Osteocyte (in vitro differentiated cells): ENCODE data around the gene ERCC2. TPM values are rescaled to one million over a fixed set of nuclear protein-coding genes. Genes with fewer than 3 reads are reported as not detected.

Experiments used
- DNase-seq: peaks from one replicate; pipeline ENCODE4 v3.0.0; 2021; ENCODE audit warnings: mixed read lengths; ENCODE audit not compliant: unreplicated experiment; ENCODE audit errors: extremely low spot score
- H3K27ac Mint-ChIP-seq: one replicate; pipeline ENCODE4 v1.8.0; 2021; ENCODE audit warnings: mild to moderate bottlenecking, mixed read lengths; ENCODE audit not compliant: unreplicated experiment
- H3K27me3 Mint-ChIP-seq: one replicate; pipeline ENCODE4 v1.8.0; 2021; ENCODE audit warnings: mixed read lengths; ENCODE audit not compliant: unreplicated experiment
- H3K36me3 Mint-ChIP-seq: one replicate; pipeline ENCODE4 v1.8.0; 2021; ENCODE audit warnings: mixed read lengths; ENCODE audit not compliant: unreplicated experiment
- H3K4me1 Mint-ChIP-seq: one replicate; pipeline ENCODE4 v1.8.0; 2021; ENCODE audit warnings: mixed read lengths; ENCODE audit not compliant: unreplicated experiment
- H3K4me3 Mint-ChIP-seq: one replicate; pipeline ENCODE4 v1.8.0; 2021; ENCODE audit warnings: mild to moderate bottlenecking, moderate library complexity, mixed read lengths; ENCODE audit not compliant: unreplicated experiment
- H3K9me3 Mint-ChIP-seq: one replicate; pipeline ENCODE4 v1.8.0; 2021; ENCODE audit warnings: mixed read lengths; ENCODE audit not compliant: unreplicated experiment
- CTCF ChIP-seq: fragments of 200-600 bp; sonication (generic); IDR thresholded peaks from 2 replicates; pipeline ENCODE4 v1.5.0; 2021; ENCODE audit warnings: antibody characterized with exemption, mild to moderate bottlenecking, moderate library complexity
- total RNA-seq: library from RNA; stranded (reverse); gene quantifications from 2 replicates; pipeline ENCODE4 v1.2.1, GENCODE V29; 2021

ERCC2 gene
- total RNA-seq, 1 donor from 2014 or later, result 32.7 TPM

- H3K9me3 Mint-ChIP-seq, result no peaks in the 10 kb centered on the region
- no peak for TF ChIP-seq CTCF
- H3K4me3 Mint-ChIP-seq, result no peak overlapping the region
- H3K4me1 Mint-ChIP-seq, result no peaks in the 10 kb centered on the region
- no peak for DNase-seq
- no peak overlapping the region for H3K27ac Mint-ChIP-seq
- no peaks in the 10 kb centered on the region for H3K27me3 Mint-ChIP-seq
- peaks cover 23% of the 10 kb centered on the region for H3K36me3 Mint-ChIP-seq
These were observed 66.9 kb downstream of the ERCC2 start for GRCh38 chr19:45303269-45304060.

GRCh38 chr19:45302416-45302815 is 68.0 kb downstream of the ERCC2 start:
- Mint-ChIP-seq H3K36me3 (peaks cover 23% of the 10 kb centered on the region), H3K4me3 (no peak overlapping the region), H3K27ac (no peak overlapping the region), H3K4me1 (no peaks in the 10 kb centered on the region), H3K9me3 (no peaks in the 10 kb centered on the region), H3K27me3 (no peaks in the 10 kb centered on the region)
- no peak for DNase-seq
- TF ChIP-seq CTCF, result no peak

Other genes starting within 250 kb of the ERCC2 start
- gene NKPD1, start 209.6 kb downstream of the ERCC2 start, total RNA-seq, result 0.18 and 0.35 TPM in 2 replicates
- 29.4 and 31.5 TPM in 2 replicates for gene TRAPPC6A, start 192.3 kb downstream of the ERCC2 start, total RNA-seq
- 16.9 and 23.1 TPM in 2 replicates for gene BLOC1S3, start 191.8 kb downstream of the ERCC2 start, total RNA-seq
- gene EXOC3L2, start 125.2 kb downstream of the ERCC2 start, total RNA-seq, result 8.4 and 11.1 TPM in 2 replicates
- gene MARK4, start 119.3 kb downstream of the ERCC2 start, total RNA-seq, result 61.2 and 66.5 TPM in 2 replicates
- not detected in 2 replicates for gene CKM, start 47.7 kb downstream of the ERCC2 start, total RNA-seq
- gene KLC3, start 29.8 kb downstream of the ERCC2 start, total RNA-seq, result 0.21 TPM in 1 of 2 replicates, not detected in the other
- gene PPP1R13L, start 34.5 kb upstream of the ERCC2 start, total RNA-seq, result 48.7 and 53.5 TPM in 2 replicates
- gene POLR1G, start 36.1 kb upstream of the ERCC2 start, total RNA-seq, result 7.6 and 9.1 TPM in 2 replicates
- gene ERCC1, start 53.3 kb upstream of the ERCC2 start, total RNA-seq, result 96.7 and 117 TPM in 2 replicates
- gene FOSB, start 97.4 kb upstream of the ERCC2 start, total RNA-seq, result 93.8 and 176 TPM in 2 replicates
- 15.6 and 15.8 TPM in 2 replicates for gene RTN2, start 126.5 kb upstream of the ERCC2 start, total RNA-seq
- 0.29 and 0.62 TPM in 2 replicates for gene PPM1N, start 127.9 kb upstream of the ERCC2 start, total RNA-seq
- 61.9 and 68.9 TPM in 2 replicates for gene VASP, start 136.9 kb upstream of the ERCC2 start, total RNA-seq
- 16.8 and 18.0 TPM in 2 replicates for gene OPA3, start 214.2 kb upstream of the ERCC2 start, total RNA-seq
- gene GPR4, start 231.6 kb upstream of the ERCC2 start, total RNA-seq, result not detected in 2 replicates